DOHH2 (cell line): Measurements from ENCODE around the gene UTY.
A peak's percentile ranks its signal among the peaks of the same experiment; 100 is the strongest.

ENCODE experiments used
- H3F3A ChIP-seq: fragments of 200-600 bp; sonication (generic), shearing (Covaris generic); 2 replicates; pipeline ENCODE4 v1.6.0; 2016; ENCODE audit warnings: antibody characterized with exemption, mild to moderate bottlenecking; ENCODE audit not compliant: control insufficient read depth, insufficient read depth
- H3K27ac ChIP-seq: fragments of 200-600 bp; sonication (generic); 2 replicates; pipeline ENCODE4 v1.5.1; 2014; ENCODE audit warnings: low read depth, mild to moderate bottlenecking, low read length, moderate library complexity
- H3K27me3 ChIP-seq: fragments of 200-600 bp; sonication (generic); 2 replicates; pipeline ENCODE4 v1.6.1; 2014; ENCODE audit warnings: mild to moderate bottlenecking, low read length, mixed read lengths; ENCODE audit not compliant: control insufficient read depth
- H3K36me3 ChIP-seq: fragments of 200-600 bp; sonication (generic); 2 replicates; pipeline ENCODE4 v1.6.1; 2014; ENCODE audit warnings: mild to moderate bottlenecking, low read length, moderate library complexity, mixed read lengths; ENCODE audit not compliant: control insufficient read depth
- H3K4me1 ChIP-seq: fragments of 200-600 bp; sonication (generic); 2 replicates; pipeline ENCODE4 v1.6.1; 2014; ENCODE audit warnings: mild to moderate bottlenecking, low read length, mixed read lengths; ENCODE audit not compliant: control insufficient read depth
- H3K4me2 ChIP-seq: fragments of 200-600 bp; sonication (generic); 2 replicates; pipeline ENCODE4 v1.6.0; 2014; ENCODE audit warnings: mild to moderate bottlenecking, low read length, moderate library complexity
- H3K4me3 ChIP-seq: fragments of 200-600 bp; sonication (generic); 2 replicates; pipeline ENCODE4 v1.5.1; 2014; ENCODE audit warnings: mild to moderate bottlenecking, low read length, mixed read lengths
- H3K79me2 ChIP-seq: fragments of 200-600 bp; sonication (generic); 2 replicates; pipeline ENCODE4 v1.6.1; 2014; ENCODE audit warnings: mild to moderate bottlenecking, low read length, mixed read lengths; ENCODE audit not compliant: control insufficient read depth
- H3K9me2 ChIP-seq: fragments of 200-600 bp; sonication (generic); replicated peaks from 2 replicates; pipeline ENCODE4 v1.6.1; 2014; ENCODE audit warnings: mild to moderate bottlenecking, low read length, mixed read lengths; ENCODE audit not compliant: control insufficient read depth
- H3K9me3 ChIP-seq: fragments of 200-600 bp; sonication (generic); 2 replicates; pipeline ENCODE4 v1.6.1; 2014; ENCODE audit warnings: antibody characterized with exemption, low read length, mixed read lengths; ENCODE audit not compliant: control insufficient read depth, insufficient read depth
- H4K20me1 ChIP-seq: fragments of 200-600 bp; sonication (generic); 2 replicates; pipeline ENCODE4 v1.6.0; 2014; ENCODE audit warnings: low read depth, mild to moderate bottlenecking, antibody characterized with exemption, low read length, moderate library complexity; ENCODE audit not compliant: control insufficient read depth, insufficient read depth
- EZH2phosphoT487 ChIP-seq: fragments of 200-600 bp; sonication (generic); IDR thresholded peaks from 2 replicates; pipeline ENCODE4 v1.6.1; 2017; ENCODE audit warnings: borderline replicate concordance, mild to moderate bottlenecking, antibody characterized with exemption, low read length, moderate library complexity, mixed read lengths
- TF ChIP-seq, protein P1 (sequence below): fragments of 200-600 bp; sonication (generic); IDR thresholded peaks from one replicate; pipeline ENCODE4 v1.5.1; 2014; ENCODE audit warnings: antibody characterized with exemption, mild to moderate bottlenecking, low read depth, low read length; ENCODE audit not compliant: poor library complexity, severe bottlenecking

The UTY gene

GRCh38 chrY:13345549-13345948 lies 134.3 kb downstream of the UTY start:
- peaks cover 61% of the 10 kb centered on the region for H3K36me3 ChIP-seq
- H4K20me1 ChIP-seq = no peaks in the 10 kb centered on the region
- no peaks in the 10 kb centered on the region for H3K27me3 ChIP-seq
- no peaks in the 10 kb centered on the region for H3K4me1 ChIP-seq
- H3K9me3 ChIP-seq = no peaks in the 10 kb centered on the region
- H3K79me2 ChIP-seq = peaks cover 3% of the 10 kb centered on the region; the same call in 1 of the 2 replicates
- H3K9me2 ChIP-seq = no peaks in the 10 kb centered on the region
- no peak overlapping the region for H3K4me2 ChIP-seq
- no peaks in the 10 kb centered on the region for H3F3A ChIP-seq
- no peak overlapping the region for H3K27ac ChIP-seq
- TF ChIP-seq, protein P1, sequence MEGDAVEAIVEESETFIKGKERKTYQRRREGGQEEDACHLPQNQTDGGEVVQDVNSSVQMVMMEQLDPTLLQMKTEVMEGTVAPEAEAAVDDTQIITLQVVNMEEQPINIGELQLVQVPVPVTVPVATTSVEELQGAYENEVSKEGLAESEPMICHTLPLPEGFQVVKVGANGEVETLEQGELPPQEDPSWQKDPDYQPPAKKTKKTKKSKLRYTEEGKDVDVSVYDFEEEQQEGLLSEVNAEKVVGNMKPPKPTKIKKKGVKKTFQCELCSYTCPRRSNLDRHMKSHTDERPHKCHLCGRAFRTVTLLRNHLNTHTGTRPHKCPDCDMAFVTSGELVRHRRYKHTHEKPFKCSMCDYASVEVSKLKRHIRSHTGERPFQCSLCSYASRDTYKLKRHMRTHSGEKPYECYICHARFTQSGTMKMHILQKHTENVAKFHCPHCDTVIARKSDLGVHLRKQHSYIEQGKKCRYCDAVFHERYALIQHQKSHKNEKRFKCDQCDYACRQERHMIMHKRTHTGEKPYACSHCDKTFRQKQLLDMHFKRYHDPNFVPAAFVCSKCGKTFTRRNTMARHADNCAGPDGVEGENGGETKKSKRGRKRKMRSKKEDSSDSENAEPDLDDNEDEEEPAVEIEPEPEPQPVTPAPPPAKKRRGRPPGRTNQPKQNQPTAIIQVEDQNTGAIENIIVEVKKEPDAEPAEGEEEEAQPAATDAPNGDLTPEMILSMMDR = no peak
- no peak for TF ChIP-seq EZH2phosphoT487
- H3K4me3 ChIP-seq = no peak overlapping the region

GRCh38 chrY:13343307-13343946 lies 136.4 kb downstream of the UTY start:
- Histone ChIP-seq H3K27ac (no peak overlapping the region), H3K36me3 (peaks cover 62% of the 10 kb centered on the region), H3K27me3 (no peaks in the 10 kb centered on the region), H4K20me1 (no peaks in the 10 kb centered on the region), H3K4me1 (0 out of 2 replicates have a peak, but pooled peaks cover 3% of the 10 kb centered on the region), H3K9me3 (no peaks in the 10 kb centered on the region), H3F3A (no peaks in the 10 kb centered on the region), H3K4me3 (no peak overlapping the region), H3K4me2 (no peak overlapping the region), H3K79me2 (peaks cover 3% of the 10 kb centered on the region), H3K9me2 (no peaks in the 10 kb centered on the region)
- no peak for TF ChIP-seq EZH2phosphoT487
- TF ChIP-seq, protein P1 = peak; percentile 65

- no peaks in the 10 kb centered on the region for H3F3A ChIP-seq
- H3K27me3 ChIP-seq = no peaks in the 10 kb centered on the region
- H3K4me1 ChIP-seq = 0 out of 2 replicates have a peak, but pooled peaks cover 3% of the 10 kb centered on the region
- no peak overlapping the region for H3K27ac ChIP-seq
- TF ChIP-seq EZH2phosphoT487 = no peak
- TF ChIP-seq, protein P1 = no peak
- no peaks in the 10 kb centered on the region for H4K20me1 ChIP-seq
- peaks cover 78% of the 10 kb centered on the region for H3K36me3 ChIP-seq
- no peaks in the 10 kb centered on the region for H3K9me2 ChIP-seq
- H3K4me2 ChIP-seq = no peak overlapping the region
- H3K79me2 ChIP-seq = peaks cover 15% of the 10 kb centered on the region
- no peak overlapping the region for H3K4me3 ChIP-seq
- H3K9me3 ChIP-seq = no peaks in the 10 kb centered on the region
These were observed 139.9 kb downstream of the UTY start for GRCh38 chrY:13339939-13340338.
